Measurements from ENCODE around the gene AFF2.

Gene AFF2

GRCh38 chrX:148938348-148938747, 437.9 kb downstream of the AFF2 start:
- no peak for DNase-seq

GRCh38 chrX:148940411-148940996, 440.1 kb downstream of the AFF2 start:
- no peak for DNase-seq

GRCh38 chrX:148942754-148943153, 442.3 kb downstream of the AFF2 start:
- no peak for DNase-seq

GRCh38 chrX:148947399-148947975, 447.1 kb downstream of the AFF2 start:
- DNase-seq, result no peak

- DNase-seq, result no peak
Observed at GRCh38 chrX:148956352-148956751, 455.9 kb downstream of the AFF2 start.

- DNase-seq, result no peak
Observed at GRCh38 chrX:148958901-148959300, 458.5 kb downstream of the AFF2 start.

GRCh38 chrX:148960060-148960459, 459.6 kb downstream of the AFF2 start:
- DNase-seq, result no peak

GRCh38 chrX:148961985-148962384, 461.6 kb downstream of the AFF2 start:
- DNase-seq, result no peak

- no peak for DNase-seq
Observed at GRCh38 chrX:148976571-148977400, 476.4 kb downstream of the AFF2 start.

- no peak for DNase-seq
Observed at GRCh38 chrX:148979786-148980185, 479.4 kb downstream of the AFF2 start.

GRCh38 chrX:148984238-148984637, 483.8 kb downstream of the AFF2 start:
- DNase-seq, result no peak

GRCh38 chrX:148991502-148991901, 491.1 kb downstream of the AFF2 start:
- no peak for DNase-seq

- no peak for DNase-seq
Observed at GRCh38 chrX:148995661-148996060, 495.2 kb downstream of the AFF2 start.

GRCh38 chrX:149002320-149002719, 501.9 kb downstream of the AFF2 start:
- no peak for DNase-seq

- DNase-seq, result no peak
Observed at GRCh38 chrX:149003863-149004660, 503.6 kb downstream of the AFF2 start.

- DNase-seq, result no peak
Observed at GRCh38 chrX:149004936-149005335, 504.5 kb downstream of the AFF2 start.

- no peak for DNase-seq
Observed at GRCh38 chrX:149006235-149006634, 505.8 kb downstream of the AFF2 start.

- no peak for DNase-seq
Observed at GRCh38 chrX:149007423-149007822, 507.0 kb downstream of the AFF2 start.

- DNase-seq, result no peak
Observed at GRCh38 chrX:149010013-149010852, 509.8 kb downstream of the AFF2 start.

- no peak for DNase-seq
Observed at GRCh38 chrX:149010853-149011224, 510.4 kb downstream of the AFF2 start.

- DNase-seq, result no peak
Observed at GRCh38 chrX:149013081-149013480, 512.7 kb downstream of the AFF2 start.

GRCh38 chrX:149021159-149021558, 520.7 kb downstream of the AFF2 start:
- no peak for DNase-seq

Measured in activated gamma-delta T cell (primary cell).